Measurements from ENCODE around the gene GRIA2. TPM values are rescaled to one million over a fixed set of nuclear protein-coding genes. Genes with fewer than 3 reads are reported as not detected.

GRIA2 gene
- total and polyA plus RNA-seq, 2 donors (not counting 3 experiments of a cell fraction or from before 2014, with no cell fraction given) = not detected

- H3K4me3 ChIP-seq (replicated peaks in 1 of 3; ENCODE audit: insufficient read depth in 1 of 3, low read depth in 1 of 3, low read length in 3 of 3) = no peak overlapping the region
- H2AFZ ChIP-seq (ENCODE audit: low read depth, low read length) = no peak overlapping the region
- H3K36me3 ChIP-seq (ENCODE audit: control insufficient read depth in 2 of 2, extremely low read depth in 1 of 2, insufficient read depth in 2 of 2, low read length in 2 of 2) = no peaks in the 10 kb centered on the region
- dilution Hi-C loops (cut with MboI; ENCODE audit: extremely low pct_ligation_motif_present, low sequenced_read_pairs) = no loop called here
- BruUV-seq (replicated peaks) = no TSS peak
- no peaks in the 10 kb centered on the region for H3K4me1 ChIP-seq (ENCODE audit: control insufficient read depth, extremely low read depth, insufficient read depth, low read length)
- no peaks in the 10 kb centered on the region for H3K9me3 ChIP-seq (replicated peaks; ENCODE audit: control insufficient read depth, insufficient read depth, low read length)
- FAIRE-seq (no peak), DNase-seq (ENCODE audit: low read depth, low spot score) (no peak)
- H3K9ac ChIP-seq (replicated peaks; ENCODE audit: extremely low read depth, insufficient read depth, low read length) = no peak overlapping the region
- H3K79me2 ChIP-seq (ENCODE audit: control insufficient read depth, insufficient read depth, low read length) = no peaks in the 10 kb centered on the region
- H3K9me1 ChIP-seq (replicated peaks; ENCODE audit: control insufficient read depth, extremely low read depth, insufficient read depth, low read length) = no peaks in the 10 kb centered on the region
- H3K27me3 ChIP-seq (ENCODE audit: control insufficient read depth in 2 of 2, insufficient read depth in 2 of 2, low read length in 2 of 2) = no peaks in the 10 kb centered on the region
- CTCF ChIA-PET = no interaction called here
- POLR2A ChIA-PET = no interaction called here
- no peak for TF ChIP-seq EZH2 (IDR thresholded peaks at IDR 0.05; ENCODE audit: borderline replicate concordance, low read depth, low read length, severe bottlenecking)
- TF ChIP-seq, protein P1, sequence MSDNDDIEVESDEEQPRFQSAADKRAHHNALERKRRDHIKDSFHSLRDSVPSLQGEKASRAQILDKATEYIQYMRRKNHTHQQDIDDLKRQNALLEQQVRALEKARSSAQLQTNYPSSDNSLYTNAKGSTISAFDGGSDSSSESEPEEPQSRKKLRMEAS (IDR thresholded peaks at IDR 0.05; ENCODE audit: insufficient read depth, insufficient read length) = no peak
- TF ChIP-seq JUN (IDR thresholded peaks at IDR 0.05; ENCODE audit: borderline replicate concordance, insufficient read depth, insufficient read length, low read depth) = no peak
- TF ChIP-seq GATA2 (IDR thresholded peaks at IDR 0.05; ENCODE audit: insufficient read depth, insufficient read length, low read depth, low read length) = no peak
- intact Hi-C loops (cut with micrococcal nuclease) = loop anchor here (5.0 kb wide), 1 partner anchor 683 kb away; no protein-coding TSS in a partner anchor
- H4K20me1 ChIP-seq (replicated peaks; ENCODE audit: control insufficient read depth, extremely low read depth, insufficient read depth, low read length) = no peaks in the 10 kb centered on the region
- no peak overlapping the region for H3K4me2 ChIP-seq (ENCODE audit: insufficient read depth, low read length)
- no peak overlapping the region for H3K27ac ChIP-seq (ENCODE audit: insufficient read depth, low read depth, low read length)
Observed at GRCh38 chr4:157294575-157294974, 74.0 kb downstream of the GRIA2 start.

DNA sequence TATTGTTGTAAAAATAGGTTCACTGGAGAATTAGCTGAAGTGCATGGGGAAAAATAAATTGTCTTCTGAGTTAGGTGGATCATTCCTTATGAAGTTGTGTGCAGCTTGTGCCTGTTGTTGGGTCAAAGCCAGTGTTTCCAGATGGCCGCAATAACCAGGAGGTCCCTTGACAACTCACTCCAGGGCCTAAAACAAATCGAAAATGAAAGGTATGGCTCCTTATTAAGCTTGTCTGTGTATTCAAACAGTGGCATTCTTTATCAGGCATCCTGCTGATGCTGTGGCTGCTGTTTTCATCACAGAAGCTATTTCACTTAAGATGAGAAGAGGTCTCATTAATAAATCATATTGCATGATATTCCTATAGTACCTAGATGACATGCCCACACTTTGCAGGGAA lies 80.2 kb downstream of the GRIA2 start:
- Histone ChIP-seq H3K9ac (replicated peaks; ENCODE audit: extremely low read depth, insufficient read depth, low read length) (no peak overlapping the region), H3K4me3 (replicated peaks in 1 of 3; ENCODE audit: insufficient read depth in 1 of 3, low read depth in 1 of 3, low read length in 3 of 3) (no peak overlapping the region), H3K9me1 (replicated peaks; ENCODE audit: control insufficient read depth, extremely low read depth, insufficient read depth, low read length) (no peaks in the 10 kb centered on the region), H3K79me2 (ENCODE audit: control insufficient read depth, insufficient read depth, low read length) (no peaks in the 10 kb centered on the region), H3K9me3 (replicated peaks; ENCODE audit: control insufficient read depth, insufficient read depth, low read length) (no peaks in the 10 kb centered on the region), H3K27me3 (ENCODE audit: control insufficient read depth in 2 of 2, insufficient read depth in 2 of 2, low read length in 2 of 2) (no peaks in the 10 kb centered on the region), H3K4me1 (ENCODE audit: control insufficient read depth, extremely low read depth, insufficient read depth, low read length) (no peaks in the 10 kb centered on the region), H3K36me3 (ENCODE audit: control insufficient read depth in 2 of 2, extremely low read depth in 1 of 2, insufficient read depth in 2 of 2, low read length in 2 of 2) (no peaks in the 10 kb centered on the region), H4K20me1 (replicated peaks; ENCODE audit: control insufficient read depth, extremely low read depth, insufficient read depth, low read length) (no peaks in the 10 kb centered on the region), H3K4me2 (ENCODE audit: insufficient read depth, low read length) (no peak overlapping the region), H2AFZ (ENCODE audit: low read depth, low read length) (no peak overlapping the region), H3K27ac (ENCODE audit: insufficient read depth, low read depth, low read length) (no peak overlapping the region)
- ChIA-PET CTCF (no interaction called here), POLR2A (no interaction called here)
- DNase-seq (ENCODE audit: low read depth, low spot score) (no peak), FAIRE-seq (no peak)
- BruUV-seq (replicated peaks) = no TSS peak
- intact Hi-C loops (cut with micrococcal nuclease) = loop anchor here (1.0 kb wide), 1 partner anchor 43 kb away; no protein-coding TSS in a partner anchor
- TF ChIP-seq POLR2A (IDR thresholded peaks at IDR 0.05; ENCODE audit: low read depth, low read length) = no peak
- no peak for TF ChIP-seq JUN (IDR thresholded peaks at IDR 0.05; ENCODE audit: borderline replicate concordance, insufficient read depth, insufficient read length, low read depth)
- TF ChIP-seq MYC (IDR thresholded peaks at IDR 0.05; ENCODE audit: low read depth, low read length) = no peak
- TF ChIP-seq POLR2AphosphoS5 (IDR thresholded peaks at IDR 0.05; ENCODE audit: insufficient read depth, low read depth, low read length) = no peak
- dilution Hi-C loops (cut with MboI; ENCODE audit: extremely low pct_ligation_motif_present, low sequenced_read_pairs) = no loop called here
